ENCODE data around the gene CDON.

DNA sequence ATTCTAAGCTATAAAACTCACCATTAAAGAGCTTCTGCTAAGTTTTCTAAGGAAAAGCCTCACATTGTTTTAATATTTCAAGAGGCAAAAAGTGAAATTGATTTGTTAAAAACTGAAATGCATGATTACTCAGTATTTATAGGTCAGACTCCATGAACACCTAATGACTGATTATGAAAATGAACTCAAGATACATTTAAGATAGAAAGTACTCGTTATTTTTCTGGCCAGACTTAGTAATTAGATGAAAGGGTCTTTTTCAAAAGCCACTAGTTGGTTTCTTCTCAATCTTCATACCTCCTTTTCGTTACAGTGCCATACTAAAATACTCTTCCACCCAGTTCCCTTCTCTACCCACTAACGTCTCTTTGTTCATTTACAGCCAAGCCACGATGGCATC lies 60.5 kb downstream of the CDON start:
- TF ChIP-seq POLR2A (IDR thresholded peaks at IDR 0.05; ENCODE audit: low read depth, low read length) = no peak
- TF ChIP-seq POLR2AphosphoS5 (IDR thresholded peaks at IDR 0.05; ENCODE audit: low read depth, low read length) = no peak

Data from GM12891 (cell line).